ENCODE data around the gene HLA-B.
"Not testable (repeated sequence)": the region's sequence is repeated elsewhere in the genome, so short reads cannot be mapped to it uniquely, and the experiment has no call there.

HLA-B gene

GRCh38 chr6:31356946-31357466, at the start of gene HLA-B:
TSS of gene HLA-B (minus strand) at chr6:31357179. CDS start at chr6:31357158, 21 bp downstream.
- Histone ChIP-seq H3K9me3 (ENCODE audit: control insufficient read depth in 1 of 2, low read length in 2 of 2) (no peaks in the 10 kb centered on the region), H3K27me3 (ENCODE audit: low read depth, low read length) (no peaks in the 10 kb centered on the region), H3K27ac (ENCODE audit: low read length) (peak within 1 kb of the TSS; percentile 95), H3K4me3 (ENCODE audit: low read depth in 1 of 2, low read length in 2 of 2) (peak within 1 kb of the TSS; percentile 69 to 75), H3K4me1 (ENCODE audit: control insufficient read depth in 1 of 2, insufficient read depth in 2 of 2, low read length in 2 of 2) (peaks cover 5 to 18% of the 10 kb centered on the region in 2 donors), H3K36me3 (ENCODE audit: control insufficient read depth in 1 of 2, insufficient read depth in 2 of 2, low read length in 2 of 2) (peaks cover 14 to 20% of the 10 kb centered on the region in 2 donors)

- Histone ChIP-seq H3K27ac (ENCODE audit: low read length) (no peak overlapping the region), H3K9me3 (ENCODE audit: control insufficient read depth in 1 of 2, low read length in 2 of 2) (no peaks in the 10 kb centered on the region), H3K4me1 (ENCODE audit: control insufficient read depth in 1 of 2, insufficient read depth in 2 of 2, low read length in 2 of 2) (peaks cover 0 to 38% of the 10 kb centered on the region in 2 donors)
Measured at GRCh38 chr6:31405996-31406395, 49.0 kb upstream of the HLA-B start.

GRCh38 chr6:31404061-31404364, 47.0 kb upstream of the HLA-B start:
- not testable (repeated sequence) for H3K27me3 ChIP-seq (ENCODE audit: low read depth, low read length); H3K9me3 ChIP-seq (ENCODE audit: control insufficient read depth in 1 of 2, low read length in 2 of 2); H3K36me3 ChIP-seq (ENCODE audit: control insufficient read depth in 1 of 2, insufficient read depth in 2 of 2, low read length in 2 of 2)
- Histone ChIP-seq H3K27ac (ENCODE audit: low read length) (peak overlapping the region; percentile 60), H3K4me3 (ENCODE audit: low read depth in 1 of 2, low read length in 2 of 2) (peak overlapping the region; percentile 59 to 75), H3K4me1 (ENCODE audit: control insufficient read depth in 1 of 2, insufficient read depth in 2 of 2, low read length in 2 of 2) (peaks cover 0 to 38% of the 10 kb centered on the region in 2 donors)

More at GRCh38 chr6:31405996-31406395, 49.0 kb upstream of the HLA-B start:
- H3K36me3 ChIP-seq (ENCODE audit: control insufficient read depth in 1 of 2, insufficient read depth in 2 of 2, low read length in 2 of 2) = peaks cover under 1% of the 10 kb centered on the region in 2 donors
- H3K27me3 ChIP-seq (ENCODE audit: low read depth, low read length) = no peaks in the 10 kb centered on the region
- no peak overlapping the region for H3K4me3 ChIP-seq (ENCODE audit: low read depth in 1 of 2, low read length in 2 of 2)

GRCh38 chr6:31403283-31404060, 46.5 kb upstream of the HLA-B start, which contains the start of gene MICA:
TSS of gene MICA (plus strand) at chr6:31403595. CDS start at chr6:31403633, 38 bp downstream.
- Histone ChIP-seq H3K36me3 (ENCODE audit: control insufficient read depth in 1 of 2, insufficient read depth in 2 of 2, low read length in 2 of 2) (no peaks in the 10 kb centered on the region), H3K4me1 (ENCODE audit: control insufficient read depth in 1 of 2, insufficient read depth in 2 of 2, low read length in 2 of 2) (peaks cover 0 to 38% of the 10 kb centered on the region in 2 donors), H3K9me3 (ENCODE audit: control insufficient read depth in 1 of 2, low read length in 2 of 2) (no peaks in the 10 kb centered on the region), H3K4me3 (ENCODE audit: low read depth in 1 of 2, low read length in 2 of 2) (peak within 1 kb of the TSS; percentile 59 to 75), H3K27ac (ENCODE audit: low read length) (peak within 1 kb of the TSS; percentile 93), H3K27me3 (ENCODE audit: low read depth, low read length) (no peaks in the 10 kb centered on the region)

- Histone ChIP-seq H3K4me1 (ENCODE audit: control insufficient read depth in 1 of 2, insufficient read depth in 2 of 2, low read length in 2 of 2) (peaks cover 0 to 38% of the 10 kb centered on the region in 2 donors), H3K27me3 (ENCODE audit: low read depth, low read length) (no peaks in the 10 kb centered on the region), H3K27ac (ENCODE audit: low read length) (peak overlapping the region; percentile 93), H3K4me3 (ENCODE audit: low read depth in 1 of 2, low read length in 2 of 2) (peak overlapping the region; percentile 59 to 75), H3K36me3 (ENCODE audit: control insufficient read depth in 1 of 2, insufficient read depth in 2 of 2, low read length in 2 of 2) (no peaks in the 10 kb centered on the region), H3K9me3 (ENCODE audit: control insufficient read depth in 1 of 2, low read length in 2 of 2) (no peaks in the 10 kb centered on the region)
Measured at GRCh38 chr6:31402324-31403282, 45.6 kb upstream of the HLA-B start.

- no peaks in the 10 kb centered on the region for H3K27me3 ChIP-seq (ENCODE audit: low read depth, low read length)
- H3K4me3 ChIP-seq (ENCODE audit: low read depth in 1 of 2, low read length in 2 of 2) = peak overlapping the region; percentile 70 to 75
- H3K36me3 ChIP-seq (ENCODE audit: control insufficient read depth in 1 of 2, insufficient read depth in 2 of 2, low read length in 2 of 2) = no peaks in the 10 kb centered on the region
- no peaks in the 10 kb centered on the region for H3K9me3 ChIP-seq (ENCODE audit: control insufficient read depth in 1 of 2, low read length in 2 of 2)
- H3K4me1 ChIP-seq (ENCODE audit: control insufficient read depth in 1 of 2, insufficient read depth in 2 of 2, low read length in 2 of 2) = peaks cover 0 to 35% of the 10 kb centered on the region in 2 donors
- peak overlapping the region; percentile 93 for H3K27ac ChIP-seq (ENCODE audit: low read length)
Measured at GRCh38 chr6:31401403-31401802, 44.4 kb upstream of the HLA-B start.

GRCh38 chr6:31400467-31401289, 43.7 kb upstream of the HLA-B start:
- peak overlapping the region; percentile 93 for H3K27ac ChIP-seq (ENCODE audit: low read length)
- no peaks in the 10 kb centered on the region for H3K27me3 ChIP-seq (ENCODE audit: low read depth, low read length)
- peak overlapping the region; percentile 70 to 75 for H3K4me3 ChIP-seq (ENCODE audit: low read depth in 1 of 2, low read length in 2 of 2)
- H3K36me3 ChIP-seq (ENCODE audit: control insufficient read depth in 1 of 2, insufficient read depth in 2 of 2, low read length in 2 of 2) = no peaks in the 10 kb centered on the region
- H3K4me1 ChIP-seq (ENCODE audit: control insufficient read depth in 1 of 2, insufficient read depth in 2 of 2, low read length in 2 of 2) = peaks cover 0 to 32% of the 10 kb centered on the region in 2 donors
- no peaks in the 10 kb centered on the region for H3K9me3 ChIP-seq (ENCODE audit: control insufficient read depth in 1 of 2, low read length in 2 of 2)

GRCh38 chr6:31399589-31400466, 42.8 kb upstream of the HLA-B start:
- Histone ChIP-seq H3K4me3 (ENCODE audit: low read depth in 1 of 2, low read length in 2 of 2) (peak overlapping the region; percentile 70 to 75), H3K36me3 (ENCODE audit: control insufficient read depth in 1 of 2, insufficient read depth in 2 of 2, low read length in 2 of 2) (no peaks in the 10 kb centered on the region), H3K4me1 (ENCODE audit: control insufficient read depth in 1 of 2, insufficient read depth in 2 of 2, low read length in 2 of 2) (peaks cover 0 to 28% of the 10 kb centered on the region in 2 donors), H3K27me3 (ENCODE audit: low read depth, low read length) (no peaks in the 10 kb centered on the region), H3K9me3 (ENCODE audit: control insufficient read depth in 1 of 2, low read length in 2 of 2) (no peaks in the 10 kb centered on the region), H3K27ac (ENCODE audit: low read length) (peak overlapping the region; percentile 93)

GRCh38 chr6:31397901-31398525, 41.0 kb upstream of the HLA-B start:
- Histone ChIP-seq H3K4me3 (ENCODE audit: low read depth in 1 of 2, low read length in 2 of 2) (no peak overlapping the region), H3K9me3 (ENCODE audit: control insufficient read depth in 1 of 2, low read length in 2 of 2) (no peaks in the 10 kb centered on the region), H3K4me1 (ENCODE audit: control insufficient read depth in 1 of 2, insufficient read depth in 2 of 2, low read length in 2 of 2) (peaks cover 0 to 22% of the 10 kb centered on the region in 2 donors), H3K36me3 (ENCODE audit: control insufficient read depth in 1 of 2, insufficient read depth in 2 of 2, low read length in 2 of 2) (no peaks in the 10 kb centered on the region), H3K27ac (ENCODE audit: low read length) (no peak overlapping the region), H3K27me3 (ENCODE audit: low read depth, low read length) (no peaks in the 10 kb centered on the region)

- H3K27ac ChIP-seq (ENCODE audit: low read length); H3K9me3 ChIP-seq (ENCODE audit: control insufficient read depth in 1 of 2, low read length in 2 of 2); H3K36me3 ChIP-seq (ENCODE audit: control insufficient read depth in 1 of 2, insufficient read depth in 2 of 2, low read length in 2 of 2); H3K4me3 ChIP-seq (ENCODE audit: low read depth in 1 of 2, low read length in 2 of 2); H3K27me3 ChIP-seq (ENCODE audit: low read depth, low read length): not testable (repeated sequence)
- H3K4me1 ChIP-seq (ENCODE audit: control insufficient read depth in 1 of 2, insufficient read depth in 2 of 2, low read length in 2 of 2) = peaks cover 0 to 16% of the 10 kb centered on the region in 2 donors
Measured at GRCh38 chr6:31397153-31397499, 40.1 kb upstream of the HLA-B start.

Measured in muscle layer of duodenum (tissue), 2 donors.